Erythroblast (primary cell): ENCODE measurements around the gene ETS1.

Source experiments
- GATA1 ChIP-seq: IDR thresholded peaks from 2 replicates; pipeline ENCODE4 v1.6.1; 2011; ENCODE audit warnings: low read depth, mild to moderate bottlenecking, control low read depth, low read length, moderate library complexity
- POLR2A ChIP-seq: IDR thresholded peaks from 2 replicates; pipeline ENCODE4 v1.6.1; 2011; ENCODE audit warnings: mild to moderate bottlenecking, low read length

- TF ChIP-seq POLR2A (no peak), GATA1 (no peak)
Measured at GRCh38 chr11:128424271-128424711, 163.1 kb downstream of the ETS1 start.
